ENCODE results near the gene FBXO39. TPM values are rescaled to one million over a fixed set of nuclear protein-coding genes. Genes with fewer than 3 reads are reported as not detected.

The FBXO39 gene
- polyA plus RNA-seq, 1 donor from 2014 or later = not detected

DNA sequence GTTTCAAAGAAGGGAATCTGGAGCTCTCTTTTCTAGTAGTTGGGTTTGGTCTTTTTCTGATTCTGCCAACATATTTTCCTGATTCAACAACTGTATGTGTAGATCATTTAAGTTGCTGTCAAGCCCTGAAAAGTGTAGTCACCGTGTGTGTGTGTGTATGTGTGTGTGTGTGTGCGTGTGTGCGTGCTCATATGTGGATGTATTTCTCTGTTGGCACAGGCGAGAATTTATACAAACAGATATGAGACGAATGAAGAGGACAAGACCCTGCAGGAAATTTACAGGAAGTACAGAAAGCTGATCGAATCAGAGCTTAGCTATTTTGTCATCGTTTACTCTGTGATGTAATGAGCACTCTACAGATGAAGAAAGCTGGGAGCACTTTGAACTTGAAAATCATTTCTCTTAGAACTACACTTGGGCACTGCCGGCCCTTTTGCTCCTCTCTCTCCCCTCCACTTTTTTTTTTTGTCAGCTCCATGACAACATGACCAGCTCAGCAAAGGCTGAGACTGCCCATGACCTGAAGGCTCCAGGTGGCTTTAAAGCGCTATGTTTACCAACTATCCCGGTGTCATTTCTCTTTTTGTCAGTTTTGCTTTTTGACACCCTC is 11.2 kb downstream of the FBXO39 start:
- Histone ChIP-seq H3K79me2 (replicated peaks; ENCODE audit: insufficient read depth, low read length) (no peaks in the 10 kb centered on the region), H3K27me3 (ENCODE audit: insufficient read depth, low read depth, low read length) (peaks cover 3% of the 10 kb centered on the region), H3K9me3 (ENCODE audit: low read length) (peaks cover 3% of the 10 kb centered on the region), H3K9ac (ENCODE audit: low read length) (no peak overlapping the region), H3K36me3 (ENCODE audit: insufficient read depth, low read length) (no peaks in the 10 kb centered on the region), H4K20me1 (ENCODE audit: insufficient read depth) (no peaks in the 10 kb centered on the region), H3K27ac (ENCODE audit: low read length) (no peak overlapping the region), H3K4me2 (ENCODE audit: low read length) (no peak overlapping the region), H3K4me3 (ENCODE audit: low read length) (no peak overlapping the region), H2AFZ (ENCODE audit: low read depth, low read length) (no peak overlapping the region), H3F3A (ENCODE audit: insufficient read depth, low read length, poor library complexity, severe bottlenecking) (no peaks in the 10 kb centered on the region), H3K9me2 (ENCODE audit: insufficient read depth, low read length) (no peaks in the 10 kb centered on the region)
- TF ChIP-seq EZH2 (IDR thresholded peaks at IDR 0.05; ENCODE audit: borderline replicate concordance, insufficient read depth, low read length, poor library complexity, severe bottlenecking) (no peak), RAD21 (conservative IDR thresholded peaks at IDR 0.05) (no peak), EP300 (conservative IDR thresholded peaks at IDR 0.05; ENCODE audit: poor library complexity, severe bottlenecking) (no peak), MXI1 (conservative IDR thresholded peaks at IDR 0.05; ENCODE audit: poor library complexity, severe bottlenecking) (no peak), SMC3 (conservative IDR thresholded peaks at IDR 0.05; ENCODE audit: poor library complexity) (no peak), TAF1 (IDR thresholded peaks at IDR 0.05; ENCODE audit: low read depth) (no peak), POLR2AphosphoS5 (IDR thresholded peaks at IDR 0.05) (no peak)
- TF ChIP-seq, protein P1, sequence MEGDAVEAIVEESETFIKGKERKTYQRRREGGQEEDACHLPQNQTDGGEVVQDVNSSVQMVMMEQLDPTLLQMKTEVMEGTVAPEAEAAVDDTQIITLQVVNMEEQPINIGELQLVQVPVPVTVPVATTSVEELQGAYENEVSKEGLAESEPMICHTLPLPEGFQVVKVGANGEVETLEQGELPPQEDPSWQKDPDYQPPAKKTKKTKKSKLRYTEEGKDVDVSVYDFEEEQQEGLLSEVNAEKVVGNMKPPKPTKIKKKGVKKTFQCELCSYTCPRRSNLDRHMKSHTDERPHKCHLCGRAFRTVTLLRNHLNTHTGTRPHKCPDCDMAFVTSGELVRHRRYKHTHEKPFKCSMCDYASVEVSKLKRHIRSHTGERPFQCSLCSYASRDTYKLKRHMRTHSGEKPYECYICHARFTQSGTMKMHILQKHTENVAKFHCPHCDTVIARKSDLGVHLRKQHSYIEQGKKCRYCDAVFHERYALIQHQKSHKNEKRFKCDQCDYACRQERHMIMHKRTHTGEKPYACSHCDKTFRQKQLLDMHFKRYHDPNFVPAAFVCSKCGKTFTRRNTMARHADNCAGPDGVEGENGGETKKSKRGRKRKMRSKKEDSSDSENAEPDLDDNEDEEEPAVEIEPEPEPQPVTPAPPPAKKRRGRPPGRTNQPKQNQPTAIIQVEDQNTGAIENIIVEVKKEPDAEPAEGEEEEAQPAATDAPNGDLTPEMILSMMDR (IDR thresholded peaks at IDR 0.05; ENCODE audit: poor library complexity, severe bottlenecking) = no peak
- TF ChIP-seq, protein P2, sequence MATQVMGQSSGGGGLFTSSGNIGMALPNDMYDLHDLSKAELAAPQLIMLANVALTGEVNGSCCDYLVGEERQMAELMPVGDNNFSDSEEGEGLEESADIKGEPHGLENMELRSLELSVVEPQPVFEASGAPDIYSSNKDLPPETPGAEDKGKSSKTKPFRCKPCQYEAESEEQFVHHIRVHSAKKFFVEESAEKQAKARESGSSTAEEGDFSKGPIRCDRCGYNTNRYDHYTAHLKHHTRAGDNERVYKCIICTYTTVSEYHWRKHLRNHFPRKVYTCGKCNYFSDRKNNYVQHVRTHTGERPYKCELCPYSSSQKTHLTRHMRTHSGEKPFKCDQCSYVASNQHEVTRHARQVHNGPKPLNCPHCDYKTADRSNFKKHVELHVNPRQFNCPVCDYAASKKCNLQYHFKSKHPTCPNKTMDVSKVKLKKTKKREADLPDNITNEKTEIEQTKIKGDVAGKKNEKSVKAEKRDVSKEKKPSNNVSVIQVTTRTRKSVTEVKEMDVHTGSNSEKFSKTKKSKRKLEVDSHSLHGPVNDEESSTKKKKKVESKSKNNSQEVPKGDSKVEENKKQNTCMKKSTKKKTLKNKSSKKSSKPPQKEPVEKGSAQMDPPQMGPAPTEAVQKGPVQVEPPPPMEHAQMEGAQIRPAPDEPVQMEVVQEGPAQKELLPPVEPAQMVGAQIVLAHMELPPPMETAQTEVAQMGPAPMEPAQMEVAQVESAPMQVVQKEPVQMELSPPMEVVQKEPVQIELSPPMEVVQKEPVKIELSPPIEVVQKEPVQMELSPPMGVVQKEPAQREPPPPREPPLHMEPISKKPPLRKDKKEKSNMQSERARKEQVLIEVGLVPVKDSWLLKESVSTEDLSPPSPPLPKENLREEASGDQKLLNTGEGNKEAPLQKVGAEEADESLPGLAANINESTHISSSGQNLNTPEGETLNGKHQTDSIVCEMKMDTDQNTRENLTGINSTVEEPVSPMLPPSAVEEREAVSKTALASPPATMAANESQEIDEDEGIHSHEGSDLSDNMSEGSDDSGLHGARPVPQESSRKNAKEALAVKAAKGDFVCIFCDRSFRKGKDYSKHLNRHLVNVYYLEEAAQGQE (IDR thresholded peaks at IDR 0.05; ENCODE audit: borderline replicate concordance) = no peak

DNA sequence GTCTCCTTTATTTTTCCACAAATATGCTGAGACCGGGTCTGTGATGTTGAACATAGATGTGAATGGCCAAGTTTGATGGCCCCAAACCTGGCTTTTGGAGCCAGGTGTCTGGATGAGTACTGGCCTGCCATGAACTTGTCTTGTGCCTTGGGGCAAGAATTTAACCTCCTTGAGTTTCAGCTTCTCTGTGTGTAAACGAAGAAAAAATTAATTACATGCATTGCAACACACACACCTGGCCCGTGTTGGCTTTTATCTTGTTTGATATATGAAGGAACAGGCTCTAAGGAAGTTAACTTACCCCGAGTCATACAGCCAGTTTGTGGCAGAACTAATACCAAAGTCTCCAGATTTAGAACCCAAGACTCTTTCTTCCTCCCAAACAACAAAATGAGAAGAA is 13.1 kb downstream of the FBXO39 start:
- H3K79me2 ChIP-seq (replicated peaks; ENCODE audit: insufficient read depth, low read length) = no peaks in the 10 kb centered on the region
- H3K4me3 ChIP-seq (ENCODE audit: low read length) = no peak overlapping the region
- H4K20me1 ChIP-seq (ENCODE audit: insufficient read depth) = no peaks in the 10 kb centered on the region
- no peak overlapping the region for H3K4me2 ChIP-seq (ENCODE audit: low read length)
- no peak overlapping the region for H3K9ac ChIP-seq (ENCODE audit: low read length)
- TF ChIP-seq EP300 (conservative IDR thresholded peaks at IDR 0.05; ENCODE audit: poor library complexity, severe bottlenecking) = no peak
- TF ChIP-seq, protein P2 (IDR thresholded peaks at IDR 0.05; ENCODE audit: borderline replicate concordance) = no peak
- no peak for TF ChIP-seq TAF1 (IDR thresholded peaks at IDR 0.05; ENCODE audit: low read depth)
- TF ChIP-seq EZH2 (IDR thresholded peaks at IDR 0.05; ENCODE audit: borderline replicate concordance, insufficient read depth, low read length, poor library complexity, severe bottlenecking) = no peak
- no peak for TF ChIP-seq SMC3 (conservative IDR thresholded peaks at IDR 0.05; ENCODE audit: poor library complexity)
- H3K27ac ChIP-seq (ENCODE audit: low read length) = no peak overlapping the region
- H3K27me3 ChIP-seq (ENCODE audit: insufficient read depth, low read depth, low read length) = peaks cover 3% of the 10 kb centered on the region
- H3K9me3 ChIP-seq (ENCODE audit: low read length) = peaks cover 3% of the 10 kb centered on the region
- H2AFZ ChIP-seq (ENCODE audit: low read depth, low read length) = no peak overlapping the region
- no peaks in the 10 kb centered on the region for H3F3A ChIP-seq (ENCODE audit: insufficient read depth, low read length, poor library complexity, severe bottlenecking)
- H3K36me3 ChIP-seq (ENCODE audit: insufficient read depth, low read length) = no peaks in the 10 kb centered on the region
- no peaks in the 10 kb centered on the region for H3K9me2 ChIP-seq (ENCODE audit: insufficient read depth, low read length)

All from neural cell (in vitro differentiated cells).